Measurements from ENCODE around the gene BMPER. TPM values are rescaled to one million over a fixed set of nuclear protein-coding genes. Genes with fewer than 3 reads are reported as not detected.

The BMPER gene
- total RNA-seq, 5 donors from 2014 or later (not counting 1 experiment from before 2014, with no cell fraction given) = 0.20 to 0.47 TPM; not detected in 3

- H3K27ac Mint-ChIP-seq = no peak overlapping the region
- H3K4me1 Mint-ChIP-seq = no peaks in the 10 kb centered on the region
- Histone ChIP-seq H3K27me3 (replicated peaks in 1 of 2; ENCODE audit: control insufficient read depth in 2 of 2, extremely low read depth in 1 of 2, insufficient read depth in 2 of 2, low read length in 1 of 2) (no peaks in the 10 kb centered on the region), H3K4me3 (ENCODE audit: control insufficient read depth in 1 of 2, extremely low read depth in 1 of 2, low read length in 1 of 2) (no peak overlapping the region), H3K36me3 (ENCODE audit: control insufficient read depth in 2 of 2, extremely low read depth in 1 of 2, insufficient read depth in 1 of 2, low read length in 1 of 2) (no peaks in the 10 kb centered on the region), H3K4me1 (ENCODE audit: control insufficient read depth in 1 of 2, extremely low read depth in 1 of 2, insufficient read depth in 2 of 2, low read length in 2 of 2) (no peaks in the 10 kb centered on the region), H3K27ac (ENCODE audit: low read length) (no peak overlapping the region), H3K9me3 (no peaks in the 10 kb centered on the region)
- ChIA-PET POLR2A (no interaction called here), CTCF (no interaction called here)
- no peaks in the 10 kb centered on the region for H3K27me3 Mint-ChIP-seq
- H3K4me3 Mint-ChIP-seq = no peak overlapping the region
- DNase-seq (no peak), ATAC-seq (replicated peaks in 1 of 4) (peak in 1 of 4 experiments; percentile 19)
- 76% methylated on average over 4 of the region's 6 CpGs for WGBS (ENCODE audit: insufficient coverage)
- peaks cover 0 to 6% (median 3%) of the 10 kb centered on the region in 3 donors for H3K9me3 Mint-ChIP-seq
- no peaks in the 10 kb centered on the region for H3K36me3 Mint-ChIP-seq
Measured at GRCh38 chr7:34191771-34192479, 286.6 kb downstream of the BMPER start.

- Histone ChIP-seq H3K27me3 (replicated peaks in 1 of 2; ENCODE audit: control insufficient read depth in 2 of 2, extremely low read depth in 1 of 2, insufficient read depth in 2 of 2, low read length in 1 of 2) (no peaks in the 10 kb centered on the region), H3K9me3 (no peaks in the 10 kb centered on the region), H3K27ac (ENCODE audit: low read length) (no peak overlapping the region), H3K4me1 (ENCODE audit: control insufficient read depth in 1 of 2, extremely low read depth in 1 of 2, insufficient read depth in 2 of 2, low read length in 2 of 2) (no peaks in the 10 kb centered on the region), H3K4me3 (ENCODE audit: control insufficient read depth in 1 of 2, extremely low read depth in 1 of 2, low read length in 1 of 2) (no peak overlapping the region), H3K36me3 (ENCODE audit: control insufficient read depth in 2 of 2, extremely low read depth in 1 of 2, insufficient read depth in 1 of 2, low read length in 1 of 2) (no peaks in the 10 kb centered on the region)
- Mint-ChIP-seq H3K36me3 (no peaks in the 10 kb centered on the region), H3K4me1 (no peaks in the 10 kb centered on the region), H3K27ac (no peak overlapping the region), H3K9me3 (peaks cover 0 to 6% (median 3%) of the 10 kb centered on the region in 3 donors), H3K27me3 (no peaks in the 10 kb centered on the region), H3K4me3 (no peak overlapping the region)
- ChIA-PET POLR2A (no interaction called here), CTCF (no interaction called here)
- no peak for ATAC-seq (replicated peaks in 1 of 4)
- no CpG with 5 or more reads among the region's 1 CpG for WGBS (ENCODE audit: insufficient coverage)
- DNase-seq = no peak
Measured at GRCh38 chr7:34192906-34193305, 287.6 kb downstream of the BMPER start.

- Mint-ChIP-seq H3K36me3 (no peaks in the 10 kb centered on the region), H3K27ac (no peak overlapping the region), H3K9me3 (peaks cover 0 to 3% (median 0%) of the 10 kb centered on the region in 3 donors), H3K4me1 (no peaks in the 10 kb centered on the region), H3K4me3 (no peak overlapping the region), H3K27me3 (no peaks in the 10 kb centered on the region)
- ChIA-PET POLR2A (no interaction called here), CTCF (no interaction called here)
- H3K9me3 ChIP-seq = no peaks in the 10 kb centered on the region
- no peaks in the 10 kb centered on the region for H3K27me3 ChIP-seq (replicated peaks in 1 of 2; ENCODE audit: control insufficient read depth in 2 of 2, extremely low read depth in 1 of 2, insufficient read depth in 2 of 2, low read length in 1 of 2)
- DNase-seq = no peak
- ATAC-seq (replicated peaks in 1 of 4) = no peak
- no peaks in the 10 kb centered on the region for H3K36me3 ChIP-seq (ENCODE audit: control insufficient read depth in 2 of 2, extremely low read depth in 1 of 2, insufficient read depth in 1 of 2, low read length in 1 of 2)
- H3K4me1 ChIP-seq (ENCODE audit: control insufficient read depth in 1 of 2, extremely low read depth in 1 of 2, insufficient read depth in 2 of 2, low read length in 2 of 2) = no peaks in the 10 kb centered on the region
- WGBS (ENCODE audit: insufficient coverage) = no CpG with 5 or more reads among the region's 1 CpG
- H3K27ac ChIP-seq (ENCODE audit: low read length) = no peak overlapping the region
- H3K4me3 ChIP-seq (ENCODE audit: control insufficient read depth in 1 of 2, extremely low read depth in 1 of 2, low read length in 1 of 2) = no peak overlapping the region
Measured at GRCh38 chr7:34198231-34198641, 292.9 kb downstream of the BMPER start.
